GM19239 (cell line): ENCODE data around the gene SLC34A3.

Experiments
- DNase-seq: peaks from one replicate; pipeline ENCODE4 v3.0.0; 2011; ENCODE audit warnings: low spot score; ENCODE audit not compliant: insufficient read length
- FAIRE-seq: peaks from 2 replicates; lab custom pipeline; 2011; peaks lifted over from hg19 to GRCh38; lab: Jason Lieb, UNC

Gene SLC34A3

GRCh38 chr9:137272241-137273094, 41.8 kb downstream of the SLC34A3 start:
- DNase-seq, result no peak
- FAIRE-seq, result no peak

GRCh38 chr9:137273095-137273490, 42.4 kb downstream of the SLC34A3 start:
- no peak for DNase-seq

GRCh38 chr9:137273611-137274320, 43.1 kb downstream of the SLC34A3 start:
- no peak for DNase-seq
- no peak for FAIRE-seq

More at GRCh38 chr9:137273095-137273490, 42.4 kb downstream of the SLC34A3 start:
- no peak for FAIRE-seq

- FAIRE-seq, result no peak
- DNase-seq, result no peak
Observed at GRCh38 chr9:137275203-137275587, 44.5 kb downstream of the SLC34A3 start.

GRCh38 chr9:137275588-137276472, 45.1 kb downstream of the SLC34A3 start:
- DNase-seq (no peak), FAIRE-seq (no peak)

GRCh38 chr9:137276473-137277328, 46.0 kb downstream of the SLC34A3 start:
- FAIRE-seq, result peak; percentile 78
- no peak for DNase-seq

GRCh38 chr9:137277329-137278041, 46.8 kb downstream of the SLC34A3 start, which contains the start of gene TOR4A:
Gene TOR4A (plus strand): TSS chr9:137277726. CDS start chr9:137278690, 964 bp downstream.
- FAIRE-seq (peak; percentile 96), DNase-seq (peak; percentile 99)

- FAIRE-seq, result no peak
- DNase-seq, result no peak
Observed at GRCh38 chr9:137278061-137278701, 47.5 kb downstream of the SLC34A3 start.

GRCh38 chr9:137278721-137279711, 48.3 kb downstream of the SLC34A3 start:
- FAIRE-seq (no peak), DNase-seq (no peak)

GRCh38 chr9:137279741-137280473, 49.2 kb downstream of the SLC34A3 start:
- FAIRE-seq, result no peak
- no peak for DNase-seq

GRCh38 chr9:137280474-137281344, 50.0 kb downstream of the SLC34A3 start:
- DNase-seq (no peak), FAIRE-seq (no peak)

GRCh38 chr9:137281345-137282116, 50.8 kb downstream of the SLC34A3 start:
- FAIRE-seq (no peak), DNase-seq (no peak)
